Endothelial cell of umbilical vein (primary cell): ENCODE data around the gene NAP1L3. TPM values are rescaled to one million over a fixed set of nuclear protein-coding genes. Genes with fewer than 3 reads are reported as not detected.

Source experiments
- BruUV-seq: library from RNA; stranded (reverse); fragments of 400-500 nt; replicated peaks from 2 replicates; lab custom pipeline; 2021; lab: Mats Ljungman, UMichigan
- CTCF ChIA-PET: fragments of 300-600, 350-600 bp; sonication (Branson Sonifier 250); formaldehyde crosslinking; loops from one replicate; lab custom pipeline; 2021; ENCODE audit warnings: antibody characterized with exemption, inconsistent platforms; lab: Charles Lee
- POLR2A ChIA-PET: fragments of 300-600, 350-600 bp; sonication (Branson Sonifier 250); formaldehyde crosslinking; loops from one replicate; lab custom pipeline; 2021; ENCODE audit warnings: antibody characterized with exemption, inconsistent platforms; lab: Charles Lee
- DNase-seq: peaks from one replicate; pipeline ENCODE4 v3.0.0-alpha.2; 2011; ENCODE audit warnings: low read depth, low spot score
- FAIRE-seq: peaks from 2 replicates; lab custom pipeline; 2011; peaks lifted over from hg19 to GRCh38; lab: Jason Lieb, UNC
- H2AFZ ChIP-seq: 2 replicates; pipeline ENCODE4 v1.6.0; 2012; ENCODE audit warnings: low read depth, low read length, control low read depth, inconsistent platforms
- H3K27ac ChIP-seq: 2 replicates; pipeline ENCODE4 v1.5.1; 2011; ENCODE audit warnings: low read depth, mild to moderate bottlenecking, control low read depth, low read length, moderate library complexity; ENCODE audit not compliant: insufficient read depth
- H3K27me3 ChIP-seq, 2 experiments: 2 replicates each; pipeline versions ENCODE4 v1.6.0 to v1.6.1; 2011; ENCODE audit warnings: low read length in 2 of 2, mixed read lengths in 1 of 2; ENCODE audit not compliant: control insufficient read depth in 2 of 2, insufficient read depth in 2 of 2
- H3K36me3 ChIP-seq, 2 experiments: 2 replicates in 1 of 2; 3 replicates in 1 of 2; pipeline ENCODE4 v1.5.1; 2011; ENCODE audit warnings: low read length in 2 of 2, mild to moderate bottlenecking in 1 of 2, moderate library complexity in 1 of 2; ENCODE audit not compliant: control insufficient read depth in 2 of 2, insufficient read depth in 2 of 2; ENCODE audit errors: extremely low read depth in 1 of 2
- H3K4me1 ChIP-seq: 3 replicates; pipeline ENCODE4 v1.5.1; 2011; ENCODE audit warnings: mild to moderate bottlenecking, low read length; ENCODE audit not compliant: control insufficient read depth, insufficient read depth; ENCODE audit errors: extremely low read depth
- H3K4me2 ChIP-seq: 2 replicates; pipeline ENCODE4 v1.6.1; 2011; ENCODE audit warnings: low read length, control low read depth, mixed read lengths; ENCODE audit not compliant: insufficient read depth
- H3K4me3 ChIP-seq, 3 experiments: fragments of 200-600 bp in 1 of 3; sonication (generic), shearing (Covaris generic) in 1 of 3; replicated peaks in 1 of 3; 2 replicates each; pipeline ENCODE4 v1.5.1; 2011 to 2016; ENCODE audit warnings: control low read depth in 3 of 3, low read length in 3 of 3, mild to moderate bottlenecking in 2 of 3, inconsistent platforms in 1 of 3, low read depth in 1 of 3, moderate library complexity in 1 of 3; ENCODE audit not compliant: insufficient read depth in 1 of 3
- H3K79me2 ChIP-seq: 2 replicates; pipeline ENCODE4 v1.6.0; 2012; ENCODE audit warnings: low read length, inconsistent platforms; ENCODE audit not compliant: control insufficient read depth, insufficient read depth
- H3K9ac ChIP-seq: replicated peaks from 2 replicates; pipeline ENCODE3; 2011; ENCODE audit warnings: low read length, control low read depth; ENCODE audit not compliant: insufficient read depth; ENCODE audit errors: extremely low read depth
- H3K9me1 ChIP-seq: replicated peaks from 3 replicates; pipeline ENCODE4 v1.6.0; 2011; ENCODE audit warnings: mild to moderate bottlenecking, low read length; ENCODE audit not compliant: control insufficient read depth, insufficient read depth; ENCODE audit errors: extremely low read depth
- H3K9me3 ChIP-seq: replicated peaks from 2 replicates; pipeline ENCODE4 v1.5.1; 2012; ENCODE audit warnings: low read length, inconsistent platforms; ENCODE audit not compliant: control insufficient read depth, insufficient read depth
- H4K20me1 ChIP-seq: replicated peaks from 2 replicates; pipeline ENCODE3; 2011; ENCODE audit warnings: mild to moderate bottlenecking, low read length; ENCODE audit not compliant: control insufficient read depth, insufficient read depth; ENCODE audit errors: extremely low read depth
- CTCF ChIP-seq, 2 donors: IDR thresholded peaks; 1 replicate in 1 of 2; 2 replicates in 1 of 2; pipeline ENCODE4 v1.5.1; 2011; ENCODE audit warnings: low read length in 2 of 2, mild to moderate bottlenecking in 2 of 2, moderate library complexity in 2 of 2, control low read depth in 1 of 2, inconsistent platforms in 1 of 2, low read depth in 1 of 2; ENCODE audit not compliant: insufficient read depth in 1 of 2; ENCODE audit errors: extremely low read depth in 1 of 2
- EZH2 ChIP-seq: IDR thresholded peaks from 2 replicates; pipeline ENCODE4 v1.6.1; 2012; ENCODE audit warnings: borderline replicate concordance, low read depth, mild to moderate bottlenecking, moderate library complexity, low read length, inconsistent platforms; ENCODE audit not compliant: severe bottlenecking
- FOS ChIP-seq: IDR thresholded peaks from 2 replicates; pipeline ENCODE4 v1.6.1; 2011; ENCODE audit warnings: mild to moderate bottlenecking, low read length, moderate library complexity, borderline replicate concordance; ENCODE audit not compliant: insufficient read depth
- GATA2 ChIP-seq: IDR thresholded peaks from 2 replicates; pipeline ENCODE4 v1.7.0; 2011; ENCODE audit warnings: low read depth, mild to moderate bottlenecking, moderate library complexity, mixed read lengths, low read length; ENCODE audit not compliant: insufficient read length, insufficient read depth
- JUN ChIP-seq: IDR thresholded peaks from 2 replicates; pipeline ENCODE4 v1.6.1; 2011; ENCODE audit warnings: borderline replicate concordance, low read depth; ENCODE audit not compliant: insufficient read length, insufficient read depth
- MAX ChIP-seq: IDR thresholded peaks from 2 replicates; pipeline ENCODE4 v1.6.1; 2011; ENCODE audit not compliant: insufficient read depth, insufficient read length
- MYC ChIP-seq: IDR thresholded peaks from one replicate; pipeline ENCODE4 v1.6.1; 2011; ENCODE audit warnings: mild to moderate bottlenecking, low read depth, low read length
- POLR2A ChIP-seq: IDR thresholded peaks from 2 replicates; pipeline ENCODE4 v1.6.1; 2012; ENCODE audit warnings: low read depth, mild to moderate bottlenecking, control low read depth, low read length
- POLR2AphosphoS5 ChIP-seq: IDR thresholded peaks from 2 replicates; pipeline ENCODE4 v1.6.1; 2012; ENCODE audit warnings: low read depth, mild to moderate bottlenecking, control low read depth, low read length, moderate library complexity; ENCODE audit not compliant: insufficient read depth
- dilution Hi-C: fragments of 300-500 bp; cut with MboI; formaldehyde crosslinking; loops from one replicate; pipeline ENCODE4 v1.15.0; 2019; ENCODE audit warnings: low sequenced_read_pairs; ENCODE audit not compliant: extremely low pct_ligation_motif_present
- intact Hi-C: fragments of 100-400 bp; cut with micrococcal nuclease; formaldehyde crosslinking; loops from one replicate; pipeline ENCODE4 v1.10.0; 2022
- polyA plus RNA-seq, 4 experiments: library from polyadenylated mRNA; depleted of rRNA in 3 of 4; stranded (reverse) in 3 of 4; unstranded in 1 of 4; fragments of >200 nt; gene quantifications; 2 replicates each; pipeline versions ENCODE4 v1.2.1 to v1.2.3, GENCODE V29; 2011 to 2012; ENCODE audit warnings: missing spikeins in 1 of 4
- total RNA-seq: library from RNA; stranded (reverse); gene quantifications from 2 replicates; pipeline ENCODE4 v1.2.3, GENCODE V29; 2021

Gene NAP1L3
- total and polyA plus RNA-seq, 2 donors (not counting 3 experiments of a cell fraction or from before 2014, with no cell fraction given): 0.03 to 0.22 TPM

DNA sequence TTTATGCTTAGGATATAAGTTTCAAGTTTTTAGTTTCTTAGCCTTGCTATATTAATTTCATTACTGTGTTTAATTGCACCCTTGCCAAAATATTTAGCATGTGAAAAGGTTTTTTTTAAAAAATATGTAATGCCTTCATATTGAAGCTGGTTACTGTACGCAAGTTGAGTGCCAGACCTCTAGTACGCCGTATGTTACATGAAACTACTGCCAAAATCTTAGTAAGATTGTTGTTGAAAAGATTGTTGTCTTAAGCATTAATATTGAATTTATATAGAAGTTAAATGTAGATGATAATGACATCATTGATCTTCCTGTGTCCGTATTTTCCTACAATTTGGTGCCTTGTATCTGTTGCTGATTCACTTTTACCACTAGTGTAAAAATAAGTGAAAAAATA lies 37.7 kb upstream of the NAP1L3 start:
- Histone ChIP-seq H3K27me3 (no peaks in the 10 kb centered on the region), H3K4me2 (no peak overlapping the region), H4K20me1 (no peaks in the 10 kb centered on the region), H3K79me2 (no peaks in the 10 kb centered on the region), H3K9me1 (no peaks in the 10 kb centered on the region), H3K9me3 (no peaks in the 10 kb centered on the region), H3K4me1 (no peaks in the 10 kb centered on the region), H3K27ac (no peak overlapping the region), H3K36me3 (no peaks in the 10 kb centered on the region), H3K4me3 (no peak overlapping the region), H3K9ac (no peak overlapping the region), H2AFZ (no peak overlapping the region)
- intact Hi-C loops: no loop called here
- FAIRE-seq (no peak), DNase-seq (no peak)
- TF ChIP-seq MAX (no peak), JUN (no peak), GATA2 (no peak), POLR2AphosphoS5 (no peak), CTCF (IDR thresholded peaks at IDR 0.05; ENCODE audit: extremely low read depth in 1 of 2, insufficient read depth in 1 of 2, low read depth in 1 of 2, low read length in 2 of 2) (no peak), FOS (no peak), POLR2A (no peak), EZH2 (no peak), MYC (no peak)
- ChIA-PET POLR2A (no interaction called here), CTCF (no interaction called here)
- no TSS peak for BruUV-seq
- dilution Hi-C loops: no loop called here
